22Rv1 (cell line): ENCODE results near the gene C5orf58.

ENCODE experiments used
- ZFX ChIP-seq: fragments of 450-650 bp; IDR thresholded peaks from 2 replicates; pipeline ENCODE4 v1.6.1; 2017; ENCODE audit warnings: antibody characterized with exemption, borderline replicate concordance
- TF ChIP-seq, protein P1 (sequence below): fragments of 450-650 bp; IDR thresholded peaks from 2 replicates; pipeline ENCODE4 v1.5.1; 2017; ENCODE audit warnings: mild to moderate bottlenecking

DNA sequence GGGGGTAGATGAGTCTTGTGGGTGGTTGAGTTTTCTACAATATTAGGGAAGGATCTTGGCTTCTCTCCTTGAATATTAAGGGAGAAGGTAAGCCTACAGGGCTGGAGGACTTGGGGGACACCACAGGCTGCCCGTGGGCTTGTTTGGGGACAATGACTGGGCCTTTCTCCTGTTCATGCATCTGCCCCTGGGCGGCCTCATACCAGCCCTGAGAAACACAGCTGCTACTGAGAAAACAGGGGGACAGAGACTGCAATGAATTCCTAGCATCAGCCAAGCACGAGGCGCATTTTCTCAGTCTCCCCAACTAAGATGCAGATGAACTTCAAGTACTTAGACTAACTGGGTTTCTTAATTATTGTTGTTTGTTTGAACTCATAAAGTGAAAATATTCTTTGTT, 24.6 kb downstream of the C5orf58 start:
- TF ChIP-seq, protein P1, sequence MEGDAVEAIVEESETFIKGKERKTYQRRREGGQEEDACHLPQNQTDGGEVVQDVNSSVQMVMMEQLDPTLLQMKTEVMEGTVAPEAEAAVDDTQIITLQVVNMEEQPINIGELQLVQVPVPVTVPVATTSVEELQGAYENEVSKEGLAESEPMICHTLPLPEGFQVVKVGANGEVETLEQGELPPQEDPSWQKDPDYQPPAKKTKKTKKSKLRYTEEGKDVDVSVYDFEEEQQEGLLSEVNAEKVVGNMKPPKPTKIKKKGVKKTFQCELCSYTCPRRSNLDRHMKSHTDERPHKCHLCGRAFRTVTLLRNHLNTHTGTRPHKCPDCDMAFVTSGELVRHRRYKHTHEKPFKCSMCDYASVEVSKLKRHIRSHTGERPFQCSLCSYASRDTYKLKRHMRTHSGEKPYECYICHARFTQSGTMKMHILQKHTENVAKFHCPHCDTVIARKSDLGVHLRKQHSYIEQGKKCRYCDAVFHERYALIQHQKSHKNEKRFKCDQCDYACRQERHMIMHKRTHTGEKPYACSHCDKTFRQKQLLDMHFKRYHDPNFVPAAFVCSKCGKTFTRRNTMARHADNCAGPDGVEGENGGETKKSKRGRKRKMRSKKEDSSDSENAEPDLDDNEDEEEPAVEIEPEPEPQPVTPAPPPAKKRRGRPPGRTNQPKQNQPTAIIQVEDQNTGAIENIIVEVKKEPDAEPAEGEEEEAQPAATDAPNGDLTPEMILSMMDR = no peak
- no peak for TF ChIP-seq ZFX
